ENCODE data around the gene CAV3.

CAV3 gene

DNA sequence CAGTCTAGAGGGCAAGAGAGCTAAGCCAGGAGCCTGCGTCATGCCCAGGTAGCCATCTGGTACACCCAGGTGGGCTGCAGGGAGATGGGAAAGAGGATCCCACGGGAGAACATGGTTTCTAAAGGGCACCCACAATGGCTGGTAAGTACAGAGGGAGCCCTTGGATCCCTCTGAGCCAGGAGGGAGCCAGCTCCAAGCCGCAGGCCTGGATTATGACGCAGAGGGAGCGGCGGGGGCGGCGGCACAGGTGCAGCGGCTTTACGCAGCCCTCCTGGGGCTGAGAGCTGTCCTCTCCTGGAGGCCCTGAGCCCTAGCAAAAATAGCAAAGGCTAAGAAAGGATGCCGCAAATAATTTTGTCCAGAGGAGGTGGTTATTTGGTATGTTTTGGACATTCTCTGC is 2.8 kb downstream of the CAV3 start:
- no peak for DNase-seq

DNA sequence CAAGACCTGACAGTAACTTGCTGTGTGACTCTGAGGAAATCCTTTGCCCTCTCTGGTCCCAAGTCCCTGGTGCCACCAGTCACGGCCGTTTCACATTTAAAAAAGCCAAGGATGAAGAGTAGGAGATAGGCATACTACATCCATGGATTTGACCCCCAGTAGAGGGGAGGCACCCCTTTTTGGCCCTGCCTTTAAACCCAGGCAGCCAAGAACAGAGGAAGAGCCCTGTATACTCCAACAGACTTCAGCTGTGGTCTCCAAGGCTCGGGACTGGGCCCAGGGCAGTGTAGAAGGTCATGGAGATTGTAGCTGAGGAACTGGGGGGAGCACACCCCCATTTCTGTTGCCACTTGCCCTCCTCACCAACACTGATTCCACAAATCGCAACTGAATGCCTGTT is 3.7 kb downstream of the CAV3 start:
- no peak for DNase-seq

DNA sequence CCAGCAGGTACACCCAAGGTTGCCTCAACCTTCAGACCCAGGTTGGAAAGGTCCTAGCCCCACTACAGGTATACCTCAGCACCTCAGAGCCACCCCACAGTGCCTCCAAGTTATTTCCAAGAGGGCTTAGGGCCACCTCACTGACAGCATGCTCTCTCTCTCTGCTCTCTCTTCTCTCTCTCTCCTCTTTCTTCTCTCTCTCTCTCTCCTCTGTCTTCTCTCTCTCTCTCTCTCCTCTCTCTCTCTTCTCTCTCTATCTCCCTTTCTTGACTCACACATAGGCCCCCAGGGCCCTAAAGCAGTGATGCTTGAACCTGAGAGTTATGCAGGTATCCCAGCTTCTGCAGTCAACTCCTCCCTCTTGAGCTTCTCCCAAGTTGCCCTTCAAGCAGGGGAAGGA is 4.2 kb downstream of the CAV3 start:
- DNase-seq, result no peak

DNA sequence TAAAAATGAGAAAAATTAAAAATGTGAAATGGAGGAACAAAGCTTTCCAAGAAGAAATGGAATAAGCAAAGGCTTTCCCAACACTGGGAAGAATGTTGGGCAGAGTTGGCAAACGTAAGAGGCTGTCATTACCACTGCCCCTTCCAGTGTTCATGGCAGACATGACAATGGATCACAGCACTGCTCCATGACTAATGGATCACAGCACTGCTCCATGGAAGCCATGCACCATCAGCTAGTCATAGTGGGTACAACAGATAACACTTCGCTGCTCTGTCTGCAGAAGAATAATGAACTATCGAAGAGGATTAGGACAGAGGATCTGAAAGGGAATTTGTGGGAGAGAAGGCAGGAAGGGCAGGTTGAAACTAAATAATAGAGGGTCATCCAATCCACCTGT is 5.0 kb downstream of the CAV3 start:
- no peak for DNase-seq

DNA sequence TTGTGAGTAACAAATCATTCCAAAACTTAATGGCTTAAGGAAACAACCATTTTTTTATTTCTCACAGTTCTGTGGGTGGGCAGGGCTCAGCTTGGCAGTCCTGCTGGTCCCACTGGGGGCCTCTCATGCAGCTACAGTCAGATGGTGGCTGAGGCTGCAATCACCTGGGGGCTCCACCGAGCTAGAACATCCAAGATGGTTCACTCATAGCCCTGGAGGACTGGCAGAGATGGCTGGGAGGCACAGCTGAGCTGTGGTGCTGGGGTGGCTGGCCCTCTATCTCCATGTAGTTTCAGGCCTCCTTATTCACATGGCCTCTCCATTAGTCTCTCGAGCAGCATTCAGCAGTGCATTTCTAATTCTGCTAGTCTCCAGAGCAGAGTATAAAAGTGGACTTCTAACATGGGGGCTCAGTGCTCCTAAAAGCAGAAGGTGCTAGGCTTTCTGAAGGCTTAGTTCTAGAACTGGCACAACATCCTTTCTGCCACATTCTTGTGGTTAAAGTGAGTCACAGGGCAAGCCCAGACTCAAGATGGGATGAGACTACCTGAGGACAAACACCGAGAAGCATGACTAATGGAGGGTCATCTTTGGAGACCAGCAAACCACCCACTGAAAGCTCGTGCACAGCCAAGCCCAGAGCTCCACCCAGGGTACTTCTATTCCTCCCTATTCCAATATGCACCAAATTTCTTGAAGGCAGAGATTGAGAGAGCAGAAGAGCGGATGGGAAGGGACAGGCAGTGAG is 6.3 kb downstream of the CAV3 start:
- no peak for DNase-seq

DNA sequence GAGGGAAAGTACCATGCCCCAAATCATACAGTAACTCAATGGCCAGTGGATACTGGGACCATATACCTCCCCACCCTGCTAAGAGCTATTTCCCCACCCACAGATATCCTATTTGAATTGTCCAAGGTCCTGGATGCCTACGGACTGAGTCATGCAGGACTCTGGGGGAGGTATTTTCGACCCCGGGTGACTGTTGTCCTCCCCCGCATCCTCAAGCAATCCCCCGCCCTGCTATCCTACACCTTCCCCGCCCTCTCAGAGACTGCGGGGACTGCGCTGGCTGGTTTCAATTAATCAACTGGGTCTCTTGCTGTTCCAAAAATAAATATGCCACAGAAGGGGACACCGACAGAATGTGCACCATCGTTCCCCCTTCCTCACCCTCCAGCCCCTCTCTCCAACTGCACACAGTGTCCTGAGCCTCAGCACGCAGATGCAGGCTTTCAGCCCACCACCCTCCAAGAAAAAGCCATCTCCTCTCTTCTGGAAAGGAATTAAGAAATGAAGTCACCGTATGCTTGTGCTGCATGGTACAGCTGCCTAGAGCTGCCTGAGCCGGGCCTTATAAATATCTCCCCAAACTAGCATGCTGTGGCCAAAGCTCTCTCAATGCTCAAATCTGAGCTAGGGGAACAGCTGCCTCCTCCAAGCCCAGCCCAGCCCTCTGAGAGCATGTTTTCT is 8.1 kb downstream of the CAV3 start:
- DNase-seq, result peak in 1 of 2 donors; percentile 7

DNA sequence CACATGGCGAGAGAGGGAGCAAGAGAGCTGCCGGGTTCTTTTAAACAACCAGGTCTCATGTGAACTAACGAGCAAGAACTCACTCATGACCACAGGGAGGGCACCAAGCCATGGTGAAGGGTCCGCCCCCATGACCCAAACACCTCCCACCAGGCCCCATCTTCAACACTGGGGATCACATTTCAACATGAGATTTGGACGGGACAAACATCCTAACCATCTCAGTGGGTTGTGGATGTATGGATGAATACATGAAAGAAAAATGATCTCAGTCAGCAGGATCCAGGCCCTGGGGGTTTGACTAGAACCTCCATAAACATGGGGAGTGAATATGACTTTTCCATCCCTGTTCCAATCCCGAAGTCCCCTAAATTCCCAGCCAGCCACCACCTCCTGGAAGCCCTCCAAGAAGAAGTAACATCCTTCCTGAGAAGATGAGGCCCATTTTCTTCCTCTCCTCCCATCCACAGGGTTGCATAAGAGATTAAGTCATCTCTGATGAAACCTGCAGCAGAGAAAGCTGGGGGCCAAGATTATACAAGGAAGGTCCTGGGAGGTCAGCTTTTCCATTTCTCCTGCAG is 9.5 kb downstream of the CAV3 start:
- DNase-seq, result peak; percentile 5 to 10

DNA sequence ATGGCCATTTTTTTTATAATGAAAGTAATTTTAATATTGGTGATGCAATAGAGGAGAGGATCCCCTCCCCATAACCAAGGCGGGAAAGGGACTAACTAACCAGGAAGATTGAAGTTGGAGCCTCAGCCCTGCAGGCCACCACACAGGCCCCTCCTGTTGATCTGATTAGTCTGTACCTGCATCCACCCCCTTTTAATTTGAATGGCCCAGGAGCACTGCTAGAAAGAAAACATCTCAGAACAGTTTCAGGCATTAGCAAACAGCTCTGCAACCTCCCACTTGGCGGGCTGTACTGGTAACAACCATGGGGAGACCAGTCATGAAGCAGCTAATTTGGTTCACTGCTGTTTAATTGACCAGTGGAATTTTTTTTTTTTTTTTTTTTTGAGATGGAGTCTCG is 10.3 kb downstream of the CAV3 start:
- no peak for DNase-seq

DNA sequence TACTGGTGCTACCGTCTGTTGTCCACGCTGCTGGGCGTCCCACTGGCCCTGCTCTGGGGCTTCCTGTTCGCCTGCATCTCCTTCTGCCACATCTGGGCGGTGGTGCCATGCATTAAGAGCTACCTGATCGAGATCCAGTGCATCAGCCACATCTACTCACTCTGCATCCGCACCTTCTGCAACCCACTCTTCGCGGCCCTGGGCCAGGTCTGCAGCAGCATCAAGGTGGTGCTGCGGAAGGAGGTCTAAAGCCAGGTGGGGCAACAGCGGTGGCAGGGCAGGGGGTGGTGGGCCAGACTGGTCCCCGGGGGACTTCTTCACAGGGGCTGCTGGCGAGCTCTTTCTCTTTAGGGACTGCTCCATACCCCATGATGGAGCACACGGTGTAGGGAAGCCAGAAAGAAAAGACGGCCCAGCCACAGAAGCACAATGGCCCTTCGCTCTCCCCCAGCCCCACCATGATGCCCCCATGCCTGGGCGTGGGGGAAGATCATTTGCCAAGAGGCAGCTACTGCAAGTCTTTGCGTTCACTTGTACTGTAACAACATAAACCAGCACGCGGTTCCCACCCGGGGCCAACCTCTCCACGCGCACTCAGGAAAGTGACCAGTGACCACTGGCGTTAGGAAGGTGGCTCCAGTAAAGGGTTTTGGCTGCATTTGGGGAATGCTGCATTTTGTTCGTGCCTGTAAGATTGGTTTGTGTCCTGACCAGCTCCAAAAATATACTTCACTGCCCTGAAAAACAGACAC is 12.2 kb downstream of the CAV3 start:
- DNase-seq, result no peak

DNA sequence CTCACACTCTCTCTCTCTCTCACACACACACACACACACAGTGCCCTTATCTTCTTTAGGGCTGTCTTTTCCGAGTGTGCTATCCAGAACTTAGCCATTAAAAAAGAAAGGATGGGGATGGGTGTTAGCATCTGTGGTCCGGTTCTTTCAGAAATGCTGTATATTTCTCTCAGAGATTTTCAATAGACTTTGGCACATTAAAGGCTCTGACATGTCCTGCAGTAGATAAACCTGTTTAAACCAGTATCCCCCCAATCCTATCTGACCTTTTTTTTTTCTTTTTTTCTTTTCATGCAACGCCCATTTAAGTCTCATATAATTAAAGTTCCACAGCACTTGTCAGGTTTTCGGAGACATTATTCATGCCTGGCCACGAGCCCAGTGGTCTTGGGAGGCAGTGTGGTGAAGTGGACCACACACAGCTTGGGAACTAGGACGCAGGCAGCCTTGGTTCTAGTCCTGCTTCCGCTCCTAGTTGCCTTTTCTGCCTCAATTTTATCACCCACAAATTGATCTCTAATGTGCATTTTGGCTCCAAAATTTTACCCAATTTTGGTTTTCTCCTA is 13.3 kb downstream of the CAV3 start:
- no peak for DNase-seq

DNA sequence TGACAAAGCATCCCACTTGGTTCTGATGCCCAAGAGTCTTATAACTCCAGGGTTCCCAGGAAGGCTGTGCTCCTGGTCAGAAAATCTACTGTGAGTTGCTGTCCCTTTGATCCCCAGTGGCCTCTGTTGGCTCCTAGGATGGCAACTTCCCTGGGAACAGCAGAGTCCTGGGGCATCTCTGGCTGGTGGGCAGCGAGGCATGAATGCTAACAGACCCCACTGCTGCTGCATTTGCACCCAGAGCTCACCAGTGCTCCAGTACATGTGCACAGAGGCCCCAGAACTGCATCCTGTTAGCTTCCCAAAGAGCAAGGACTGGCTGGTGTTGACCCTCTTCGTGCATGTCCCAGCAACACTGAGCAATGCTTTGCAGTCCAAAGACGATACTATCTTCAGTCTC is 15.7 kb downstream of the CAV3 start:
- DNase-seq, result no peak

DNA sequence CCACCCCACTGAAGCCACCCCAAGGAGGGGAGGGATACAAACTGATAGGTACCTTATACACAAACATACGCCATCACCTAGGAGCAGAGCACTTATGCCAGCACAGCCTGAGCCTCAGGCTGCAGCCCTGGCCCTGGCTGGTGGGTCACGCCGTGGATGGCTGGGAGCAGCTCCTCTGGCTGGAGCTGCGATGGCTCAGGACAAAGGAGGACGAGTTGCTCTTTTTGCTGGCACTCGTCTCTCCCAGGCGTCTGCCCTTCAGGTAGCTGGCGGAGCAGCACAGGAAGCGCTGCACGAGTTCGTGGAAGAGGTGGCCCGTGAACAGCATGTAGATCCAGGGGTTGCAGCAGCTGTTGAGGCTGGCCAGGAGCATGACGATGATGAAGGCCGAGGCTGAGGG is 19.2 kb downstream of the CAV3 start:
- DNase-seq, result no peak

DNA sequence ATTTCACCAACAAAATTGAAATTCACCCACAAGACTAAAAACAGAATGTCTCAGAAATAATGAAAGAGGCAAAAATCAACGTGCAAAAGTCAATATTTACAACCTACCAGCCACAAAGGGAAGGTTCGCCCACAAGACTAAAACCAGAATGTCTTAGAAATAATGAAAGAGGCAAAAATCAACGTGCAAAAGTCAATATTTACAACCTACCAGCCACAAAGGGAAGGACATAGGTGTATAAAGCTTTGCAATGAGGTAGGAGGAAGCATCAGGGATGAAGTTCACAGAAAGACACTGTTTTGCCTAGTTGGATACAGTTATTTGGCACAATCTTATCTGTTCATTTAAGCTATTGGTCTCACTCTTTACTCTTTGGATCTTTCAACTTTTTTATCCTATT is 21.5 kb downstream of the CAV3 start:
- DNase-seq, result no peak

DNA sequence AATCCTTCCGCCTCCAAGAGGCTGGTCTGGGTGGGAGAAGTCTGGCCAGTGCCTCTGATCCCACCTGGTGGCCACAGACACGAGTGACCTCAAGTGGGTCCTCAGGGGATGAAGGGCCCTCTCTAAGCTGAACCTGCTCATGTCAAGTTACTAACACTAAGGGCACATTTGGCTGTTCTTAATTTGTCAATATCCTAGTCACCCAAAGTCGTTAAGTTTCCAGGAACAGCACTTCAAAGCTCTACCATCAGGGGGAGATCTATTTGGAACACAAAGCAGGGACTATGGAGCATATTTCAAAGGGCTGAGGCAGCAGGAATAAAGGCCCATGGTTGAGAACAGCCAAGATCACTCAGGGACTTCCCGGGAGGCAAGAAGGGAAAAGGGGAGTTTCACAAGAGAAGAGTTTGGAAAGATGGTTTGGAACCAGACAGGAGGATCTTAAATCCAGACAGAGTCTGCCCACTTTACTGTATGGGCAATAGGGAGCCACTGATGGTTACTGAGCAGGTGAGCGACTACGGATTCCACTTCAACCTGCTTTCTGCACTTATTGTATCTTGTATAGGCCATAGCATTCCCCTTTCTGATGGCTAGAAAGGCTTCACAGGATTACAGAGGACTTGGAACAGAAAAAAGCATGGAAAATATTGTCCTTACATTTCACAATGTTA is 22.1 kb downstream of the CAV3 start:
- no peak for DNase-seq

DNA sequence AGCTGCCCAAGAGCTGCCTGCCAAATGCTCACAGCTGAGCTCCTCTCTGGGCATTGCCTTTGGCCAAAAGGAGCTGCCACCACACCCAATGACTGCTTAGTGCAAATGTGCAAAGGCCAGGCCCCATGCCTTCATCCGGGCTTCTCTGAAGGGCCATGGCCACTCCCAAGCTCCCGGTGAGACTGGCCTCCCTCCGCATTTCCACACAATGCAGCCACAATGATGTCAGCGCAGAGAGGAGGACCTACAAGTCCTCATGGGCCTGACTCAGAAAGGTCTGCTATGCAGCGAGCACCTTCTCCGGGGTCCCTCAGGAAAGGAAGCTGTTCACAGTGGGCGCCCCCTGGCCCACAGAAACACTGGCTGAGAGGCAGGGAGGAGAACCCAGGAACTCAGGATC is 23.1 kb downstream of the CAV3 start:
- no peak for DNase-seq

DNA sequence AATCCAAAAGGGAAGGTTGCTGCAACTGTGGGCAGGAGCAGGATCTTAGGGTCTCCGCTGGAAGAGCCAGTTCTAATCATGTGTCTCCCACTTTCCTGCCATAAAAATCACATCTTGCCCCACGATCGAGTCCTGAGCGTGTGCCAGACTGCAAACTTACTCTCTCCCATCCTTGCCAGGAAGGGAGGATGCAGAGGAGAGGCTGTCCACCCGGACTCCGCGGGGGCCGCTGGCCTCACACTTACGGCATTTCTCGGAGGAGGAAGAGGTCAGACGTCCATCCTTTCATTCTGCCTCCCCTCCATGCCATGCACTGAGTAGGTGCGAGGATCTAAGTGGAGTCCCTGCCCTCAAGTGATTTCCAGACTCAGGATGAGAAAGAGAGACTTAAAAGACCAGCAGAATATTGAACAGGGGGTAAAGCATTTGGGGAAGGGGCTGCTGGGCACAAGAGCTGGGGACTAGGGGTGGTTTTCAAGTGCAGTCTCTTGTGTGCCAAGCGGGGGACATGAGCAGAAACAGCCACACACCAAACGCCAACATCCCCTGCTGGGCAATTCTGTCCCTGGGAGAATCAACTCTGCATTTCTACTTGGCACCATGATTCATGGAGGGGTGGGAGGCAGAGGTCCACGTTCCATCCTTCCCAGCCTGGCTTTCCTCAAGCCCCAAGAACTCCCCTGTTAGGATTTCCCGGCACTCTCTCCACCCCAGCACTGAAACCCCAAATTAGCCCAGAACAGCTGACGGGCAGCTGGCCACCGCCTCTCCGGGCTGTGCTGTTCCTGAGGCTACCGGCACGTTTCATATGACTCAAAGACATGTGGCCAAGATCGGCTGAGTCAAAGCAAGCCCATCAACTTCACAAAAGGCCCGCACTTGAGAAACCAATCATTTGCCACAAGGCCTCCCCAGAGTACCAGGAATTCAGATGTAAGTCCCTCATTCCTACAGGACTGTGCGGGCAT is 24.2 kb downstream of the CAV3 start:
- no peak for DNase-seq

DNA sequence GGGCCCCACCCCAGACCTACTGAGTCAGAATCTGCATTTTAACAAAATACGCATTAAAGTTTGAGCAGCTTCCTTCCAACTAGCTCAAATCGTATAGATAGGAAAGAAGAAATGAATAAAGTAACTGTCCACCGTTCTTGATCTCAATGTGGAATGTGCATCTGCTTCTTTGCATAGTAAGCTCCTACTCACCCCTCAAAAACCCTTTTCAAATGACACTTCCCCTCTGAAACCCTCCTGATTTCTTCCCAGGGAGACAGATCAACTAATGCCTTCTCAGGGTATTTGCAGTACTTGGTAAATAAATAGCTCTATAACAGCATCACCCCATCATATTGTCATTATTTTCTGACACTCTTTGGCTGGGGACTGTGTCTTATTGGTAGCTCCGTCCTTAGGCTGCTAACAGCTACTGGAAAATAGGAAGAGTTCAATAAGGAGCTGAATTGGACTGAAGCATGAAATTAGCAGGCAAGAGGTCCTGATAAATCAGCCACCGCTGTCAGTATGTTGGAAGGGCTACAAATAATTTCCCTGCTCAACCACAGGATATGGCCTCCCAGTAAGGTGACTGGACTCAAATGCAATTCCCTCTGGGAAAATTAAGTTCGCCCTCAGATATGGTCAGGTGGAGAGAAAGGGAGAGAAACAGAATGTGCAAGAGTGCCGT is 25.6 kb downstream of the CAV3 start:
- DNase-seq, result no peak

DNA sequence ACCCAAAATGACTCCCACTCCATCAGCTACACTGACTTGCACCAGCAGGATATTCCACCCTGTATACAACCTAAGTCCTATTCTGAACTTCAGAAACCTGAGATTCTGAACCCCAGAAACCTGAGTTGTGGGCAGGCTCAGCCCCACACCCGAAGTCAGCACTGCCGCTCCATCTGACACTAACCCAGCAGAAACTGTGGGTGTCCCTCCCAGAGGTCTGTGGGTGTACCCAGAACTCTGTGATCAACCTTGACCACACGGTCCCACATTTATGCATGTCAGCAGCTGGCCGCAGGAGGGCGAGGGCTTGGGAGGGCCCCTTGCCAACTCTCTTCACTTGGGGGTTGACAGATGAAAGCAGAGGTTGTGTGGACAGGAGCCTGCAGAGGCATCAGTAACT is 26.5 kb downstream of the CAV3 start:
- DNase-seq, result no peak

DNA sequence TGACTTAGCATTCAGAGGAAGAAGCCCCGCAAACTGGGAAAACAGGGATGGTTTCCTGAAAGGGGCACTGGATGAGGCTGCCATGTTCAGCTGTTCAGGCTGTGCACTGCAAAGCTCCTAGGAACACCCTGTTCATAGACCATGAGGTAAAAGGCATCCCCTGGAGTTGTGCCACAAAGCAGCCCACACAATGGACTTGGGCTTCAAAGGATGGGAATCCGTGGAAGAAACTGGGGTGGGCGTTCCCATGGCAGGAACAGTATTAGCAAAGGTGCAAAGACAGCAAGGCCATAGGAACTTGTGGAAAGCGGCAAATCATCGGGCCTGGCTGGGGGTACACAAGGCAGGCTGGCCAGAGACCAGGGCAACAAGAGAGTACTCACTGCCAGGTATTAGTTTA is 26.9 kb downstream of the CAV3 start:
- DNase-seq, result no peak

DNA sequence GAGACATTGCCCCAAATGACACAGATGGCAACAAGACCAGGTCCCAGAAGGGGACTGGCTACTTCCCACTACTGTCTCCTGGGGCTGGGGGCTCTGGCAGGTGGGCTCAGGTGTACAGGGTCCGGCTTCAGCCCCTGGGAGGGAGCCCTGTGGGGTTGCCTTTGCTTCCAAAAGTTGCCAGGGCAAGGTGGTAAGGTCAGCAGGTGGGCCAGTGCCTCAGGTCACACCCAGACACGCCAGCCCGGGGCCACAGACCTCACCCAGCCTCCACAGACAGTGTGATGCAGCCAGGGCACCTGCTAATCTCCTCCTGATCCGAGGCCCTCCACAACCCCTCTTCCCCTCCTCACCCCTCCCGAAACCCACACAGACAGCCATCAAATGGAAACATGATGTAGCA is 28.3 kb downstream of the CAV3 start:
- no peak for DNase-seq

Data from inflammatory macrophage treated with lipopolysaccharide for 1 hour (primary cell).